GM18517 (cell line): ENCODE measurements around the gene TENT5C.

ENCODE experiments used
- ATAC-seq: cut with Tn5 transposase; IDR thresholded peaks from one replicate; pipeline ENCODE4 v1.9.1; 2021; ENCODE audit warnings: mild to moderate bottlenecking, moderate library complexity; ENCODE audit not compliant: unreplicated experiment

TENT5C gene

GRCh38 chr1:117572546-117572945 lies 33.3 kb upstream of the TENT5C start:
- no peak for ATAC-seq

- ATAC-seq = no peak
These were observed 32.3 kb upstream of the TENT5C start for GRCh38 chr1:117573386-117574023.

- ATAC-seq = no peak
These were observed 31.6 kb upstream of the TENT5C start for GRCh38 chr1:117574161-117574835.

GRCh38 chr1:117575586-117576225 lies 30.1 kb upstream of the TENT5C start:
- ATAC-seq = no peak

- no peak for ATAC-seq
These were observed 29.6 kb upstream of the TENT5C start for GRCh38 chr1:117576236-117576635.

GRCh38 chr1:117577191-117577885 lies 28.5 kb upstream of the TENT5C start:
- ATAC-seq = no peak

GRCh38 chr1:117578466-117578865 lies 27.4 kb upstream of the TENT5C start:
- ATAC-seq = no peak

GRCh38 chr1:117579221-117579906 lies 26.5 kb upstream of the TENT5C start:
- ATAC-seq = no peak

GRCh38 chr1:117580436-117580835 lies 25.4 kb upstream of the TENT5C start:
- no peak for ATAC-seq

GRCh38 chr1:117580882-117581281 lies 25.0 kb upstream of the TENT5C start:
- no peak for ATAC-seq

- no peak for ATAC-seq
These were observed 24.4 kb upstream of the TENT5C start for GRCh38 chr1:117581391-117581943.

- ATAC-seq = no peak
These were observed 23.4 kb upstream of the TENT5C start for GRCh38 chr1:117582451-117582850.

- ATAC-seq = no peak
These were observed 22.6 kb upstream of the TENT5C start for GRCh38 chr1:117583247-117583646.

GRCh38 chr1:117584181-117584580 lies 21.7 kb upstream of the TENT5C start:
- no peak for ATAC-seq

GRCh38 chr1:117585086-117585485 lies 20.8 kb upstream of the TENT5C start:
- ATAC-seq = no peak

GRCh38 chr1:117586337-117586736 lies 19.5 kb upstream of the TENT5C start:
- ATAC-seq = no peak

GRCh38 chr1:117586747-117587498 lies 18.9 kb upstream of the TENT5C start:
- ATAC-seq = no peak

GRCh38 chr1:117587499-117588356 lies 18.1 kb upstream of the TENT5C start:
- no peak for ATAC-seq

- ATAC-seq = no peak
These were observed 16.3 kb upstream of the TENT5C start for GRCh38 chr1:117589544-117589943.
